Upper lobe of left lung (tissue), 4 donors: ENCODE results near the gene LRCOL1.

ENCODE experiments used
- CTCF ChIP-seq, 6 experiments: fragments of 450-650 bp in 4 of 6; fragments of 200-600 bp in 2 of 6; sonication (generic) in 2 of 6; IDR thresholded peaks; one replicate each; pipeline ENCODE4 v1.5.1; 2016 to 2019; ENCODE audit warnings: antibody characterized with exemption in 6 of 6
- POLR2A ChIP-seq, 4 donors: fragments of 450-650 bp; IDR thresholded peaks; one replicate each; pipeline ENCODE4 v1.5.1; 2016 to 2017; ENCODE audit warnings: antibody characterized with exemption in 4 of 4, mild to moderate bottlenecking in 2 of 4

GRCh38 chr12:132556801-132557200, 53.6 kb downstream of the LRCOL1 start:
- no peak for TF ChIP-seq POLR2A (IDR thresholded peaks at IDR 0.05)
- TF ChIP-seq CTCF (IDR thresholded peaks at IDR 0.05): no peak
